H1 (cell line): ENCODE measurements around the gene DCUN1D2. TPM values are rescaled to one million over a fixed set of nuclear protein-coding genes. Genes with fewer than 3 reads are reported as not detected.

Experiments
- CTCF ChIA-PET: fragments of 300-600 bp; sonication (Branson Sonifier 250); formaldehyde crosslinking; loops from one replicate; lab custom pipeline; 2021; ENCODE audit not compliant: partially characterized antibody; lab: Charles Lee
- POLR2A ChIA-PET: fragments of 300-600 bp; sonication (Branson Sonifier 250); formaldehyde crosslinking; loops from one replicate; lab custom pipeline; 2021; ENCODE audit warnings: inconsistent platforms; ENCODE audit not compliant: partially characterized antibody; lab: Charles Lee
- DNase-seq, 2 experiments: peaks; one replicate each; pipeline versions ENCODE4 v3.0.0 to v3.0.0-alpha.2; 2010 to 2022; ENCODE audit warnings: low spot score in 2 of 2, low read depth in 1 of 2, mixed read lengths in 1 of 2
- FAIRE-seq: peaks from 2 replicates; lab custom pipeline; 2011; peaks lifted over from hg19 to GRCh38; lab: Jason Lieb, UNC
- H2AFZ ChIP-seq: 2 replicates; pipeline ENCODE4 v1.8.1; 2012; ENCODE audit warnings: low read length, inconsistent platforms
- H2AK5ac ChIP-seq: 2 replicates; pipeline ENCODE4 v1.6.1; 2013; ENCODE audit warnings: low read depth, low read length
- H2BK120ac ChIP-seq: replicated peaks from 2 replicates; pipeline ENCODE3; 2013; ENCODE audit warnings: low read depth, low read length, inconsistent platforms
- H2BK12ac ChIP-seq: 2 replicates; pipeline ENCODE4 v1.6.1; 2013; ENCODE audit warnings: low read depth, low read length
- H2BK15ac ChIP-seq: 2 replicates; pipeline ENCODE4 v1.6.1; 2013; ENCODE audit warnings: low read length
- H2BK20ac ChIP-seq: 2 replicates; pipeline ENCODE4 v1.6.1; 2013; ENCODE audit warnings: low read length
- H2BK5ac ChIP-seq: 2 replicates; pipeline ENCODE4 v1.6.1; 2013; ENCODE audit warnings: low read depth, low read length
- H3K14ac ChIP-seq: 2 replicates; pipeline ENCODE4 v1.6.1; 2013; ENCODE audit warnings: inconsistent platforms; ENCODE audit not compliant: insufficient read length
- H3K18ac ChIP-seq: 2 replicates; pipeline ENCODE4 v1.6.1; 2013; ENCODE audit warnings: low read length; ENCODE audit errors: extremely low read depth
- H3K23ac ChIP-seq: 2 replicates; pipeline ENCODE4 v1.6.1; 2013; ENCODE audit warnings: inconsistent platforms; ENCODE audit not compliant: insufficient read length
- H3K23me2 ChIP-seq: 2 replicates; pipeline ENCODE4 v1.6.1; 2013; ENCODE audit warnings: low read depth, low read length
- H3K27ac ChIP-seq: 2 replicates; pipeline ENCODE4 v1.6.1; 2011; ENCODE audit warnings: low read depth, low read length, inconsistent platforms
- H3K27me3 ChIP-seq, 4 experiments: replicated peaks in 1 of 4; 1 replicate in 1 of 4; 2 replicates in 3 of 4; pipeline versions ENCODE4 v1.6.1 to v1.8.1; 2011 to 2013; ENCODE audit warnings: low read length in 3 of 4, mild to moderate bottlenecking in 3 of 4, inconsistent platforms in 2 of 4, mixed read lengths in 2 of 4, moderate library complexity in 1 of 4; ENCODE audit not compliant: control insufficient read depth in 3 of 4, insufficient read depth in 3 of 4; ENCODE audit errors: extremely low read depth in 1 of 4
- H3K36me3 ChIP-seq, 4 experiments: 2 replicates each; pipeline versions ENCODE4 v1.6.1 to v1.8.1; 2011 to 2013; ENCODE audit warnings: mild to moderate bottlenecking in 4 of 4, low read length in 3 of 4, moderate library complexity in 2 of 4, control low read depth in 1 of 4, inconsistent platforms in 1 of 4; ENCODE audit not compliant: insufficient read depth in 4 of 4, control insufficient read depth in 2 of 4
- H3K4ac ChIP-seq: replicated peaks from 2 replicates; pipeline ENCODE3; 2013; ENCODE audit warnings: low read length, low read depth, mixed read lengths, inconsistent platforms; ENCODE audit not compliant: insufficient read length
- H3K4me1 ChIP-seq, 4 experiments: replicated peaks in 1 of 4; 1 replicate in 1 of 4; 2 replicates in 3 of 4; pipeline versions ENCODE4 v1.6.1 to v1.8.1; 2011 to 2013; ENCODE audit warnings: low read length in 3 of 4, inconsistent platforms in 2 of 4, mixed read lengths in 1 of 4; ENCODE audit not compliant: insufficient read depth in 4 of 4, control insufficient read depth in 3 of 4
- H3K4me2 ChIP-seq, 2 experiments: 2 replicates each; pipeline versions ENCODE4 v1.6.1 to v1.8.1; 2011 to 2013; ENCODE audit warnings: low read depth in 2 of 2, low read length in 2 of 2, control low read depth in 1 of 2, inconsistent platforms in 1 of 2, mild to moderate bottlenecking in 1 of 2; ENCODE audit not compliant: insufficient read depth in 1 of 2
- H3K4me3 ChIP-seq, 4 experiments: fragments of 200-600, 300-600 bp in 1 of 4; sonication (generic), shearing (Covaris generic), sonication (Bioruptor Twin) in 1 of 4; 2 replicates each; pipeline versions ENCODE4 v1.5.1 to v1.8.1; 2011 to 2016; ENCODE audit warnings: low read length in 4 of 4, low read depth in 3 of 4, control low read depth in 2 of 4, inconsistent platforms in 2 of 4, mild to moderate bottlenecking in 2 of 4, mixed read lengths in 1 of 4, moderate library complexity in 1 of 4; ENCODE audit not compliant: insufficient read depth in 2 of 4; ENCODE audit errors: extremely low read depth in 1 of 4
- H3K56ac ChIP-seq: replicated peaks from 2 replicates; pipeline ENCODE3; 2013; ENCODE audit warnings: low read depth, mild to moderate bottlenecking, mixed read lengths, low read length, inconsistent platforms; ENCODE audit not compliant: insufficient read length
- H3K79me1 ChIP-seq: 2 replicates; pipeline ENCODE4 v1.6.1; 2013; ENCODE audit warnings: low read depth, low read length, control low read depth
- H3K79me2 ChIP-seq, 2 experiments: 2 replicates each; pipeline versions ENCODE4 v1.6.1 to v1.8.1; 2012 to 2013; ENCODE audit warnings: low read length in 2 of 2, mild to moderate bottlenecking in 2 of 2, inconsistent platforms in 1 of 2; ENCODE audit not compliant: insufficient read depth in 2 of 2, control insufficient read depth in 1 of 2
- H3K9ac ChIP-seq, 4 experiments: replicated peaks in 1 of 4; 1 replicate in 1 of 4; 2 replicates in 3 of 4; pipeline versions ENCODE4 v1.6.1 to v1.8.1; 2011 to 2013; ENCODE audit warnings: low read depth in 3 of 4, low read length in 3 of 4, control low read depth in 2 of 4, mild to moderate bottlenecking in 2 of 4, moderate library complexity in 2 of 4, inconsistent platforms in 1 of 4; ENCODE audit errors: extremely low read depth in 1 of 4
- H3K9me3 ChIP-seq, 2 experiments: 2 replicates each; pipeline versions ENCODE4 v1.6.1 to v1.8.1; 2012 to 2013; ENCODE audit warnings: mild to moderate bottlenecking in 2 of 2, moderate library complexity in 2 of 2, control low read depth in 1 of 2, inconsistent platforms in 1 of 2, low read depth in 1 of 2, low read length in 1 of 2, mixed read lengths in 1 of 2; ENCODE audit not compliant: insufficient read depth in 2 of 2
- H4K20me1 ChIP-seq, 2 experiments: replicated peaks in 1 of 2; 2 replicates each; pipeline versions ENCODE3 to v1.8.1; 2011 to 2013; ENCODE audit warnings: inconsistent platforms in 2 of 2, low read length in 2 of 2, mild to moderate bottlenecking in 1 of 2; ENCODE audit not compliant: insufficient read depth in 2 of 2, control insufficient read depth in 1 of 2
- H4K5ac ChIP-seq: 2 replicates; pipeline ENCODE4 v1.6.1; 2013; ENCODE audit warnings: low read length, low read depth, mixed read lengths, inconsistent platforms; ENCODE audit not compliant: insufficient read length
- H4K8ac ChIP-seq: 2 replicates; pipeline ENCODE4 v1.8.0; 2013; ENCODE audit warnings: mild to moderate bottlenecking, moderate library complexity, low read length, inconsistent platforms; ENCODE audit not compliant: insufficient read depth; ENCODE audit errors: extremely low read depth
- H4K91ac ChIP-seq: replicated peaks from 2 replicates; pipeline ENCODE3; 2013; ENCODE audit warnings: low read length, mixed read lengths, inconsistent platforms; ENCODE audit not compliant: insufficient read length
- TEAD4 ChIP-seq: IDR thresholded peaks from 2 replicates; pipeline ENCODE4 v1.6.1; 2012; ENCODE audit warnings: low read depth, low read length, inconsistent platforms, mixed read lengths
- WGBS, 2 experiments: shearing (Covaris generic) in 1 of 2; methylation state at CpG; one replicate each; pipeline versions ENCODE4 v1.1.6 to v1.1.7; 2013 to 2015; ENCODE audit warnings: low lambda C conversion rate in 2 of 2, mixed read lengths in 2 of 2, inconsistent platforms in 1 of 2, low coverage in 1 of 2, missing lambda C conversion rate in 1 of 2; ENCODE audit not compliant: insufficient replicate concordance in 2 of 2, insufficient coverage in 1 of 2, insufficient read length in 1 of 2; ENCODE audit errors: extremely low coverage in 1 of 2, missing lambda C conversion rate in 1 of 2; 5-methylcytosine and 5-hydroxymethylcytosine counted together
- polyA plus RNA-seq, 7 experiments: library from polyadenylated mRNA; depleted of rRNA in 3 of 7; stranded (reverse) in 5 of 7; unstranded in 2 of 7; fragments of >200 nt in 5 of 7; fragments of 200-250 nt in 2 of 7; gene quantifications; 1 replicate in 5 of 7; 2 replicates in 1 of 7; 4 replicates in 1 of 7; pipeline versions ENCODE4 v1.2.1 to v1.2.3, GENCODE V29; 2011 to 2013; ENCODE audit warnings: missing spikeins in 2 of 7, mixed read lengths in 2 of 7
- total RNA-seq: library from RNA; stranded (reverse); fragmentation: NEBNext Ultra II Directional; extraction: Animal tissue kit (Norgen Biotek cat#: 25700); gene quantifications from 2 replicates; pipeline ENCODE4 v1.2.1, GENCODE V29; 2021
- TF ChIP-seq, protein P1 (sequence below), 3 experiments: IDR thresholded peaks; 1 replicate in 2 of 3; 2 replicates in 1 of 3; pipeline versions ENCODE4 v1.5.1 to v1.6.1; 2011; ENCODE audit warnings: low read length in 3 of 3, mild to moderate bottlenecking in 3 of 3, inconsistent platforms in 2 of 3, low read depth in 1 of 3, moderate library complexity in 1 of 3; ENCODE audit not compliant: insufficient read depth in 1 of 3; ENCODE audit errors: control extremely low read depth in 1 of 3

The DCUN1D2 gene
- total and polyA plus RNA-seq, 2 of the 8 experiments (the other 6 are each of a cell fraction or from before 2014, with no cell fraction given): 19.5 to 35.3 TPM

- no peak overlapping the region for H2BK20ac ChIP-seq
- H2BK5ac ChIP-seq: no peak overlapping the region
- TF ChIP-seq TEAD4: no peak
- TF ChIP-seq, protein P1, sequence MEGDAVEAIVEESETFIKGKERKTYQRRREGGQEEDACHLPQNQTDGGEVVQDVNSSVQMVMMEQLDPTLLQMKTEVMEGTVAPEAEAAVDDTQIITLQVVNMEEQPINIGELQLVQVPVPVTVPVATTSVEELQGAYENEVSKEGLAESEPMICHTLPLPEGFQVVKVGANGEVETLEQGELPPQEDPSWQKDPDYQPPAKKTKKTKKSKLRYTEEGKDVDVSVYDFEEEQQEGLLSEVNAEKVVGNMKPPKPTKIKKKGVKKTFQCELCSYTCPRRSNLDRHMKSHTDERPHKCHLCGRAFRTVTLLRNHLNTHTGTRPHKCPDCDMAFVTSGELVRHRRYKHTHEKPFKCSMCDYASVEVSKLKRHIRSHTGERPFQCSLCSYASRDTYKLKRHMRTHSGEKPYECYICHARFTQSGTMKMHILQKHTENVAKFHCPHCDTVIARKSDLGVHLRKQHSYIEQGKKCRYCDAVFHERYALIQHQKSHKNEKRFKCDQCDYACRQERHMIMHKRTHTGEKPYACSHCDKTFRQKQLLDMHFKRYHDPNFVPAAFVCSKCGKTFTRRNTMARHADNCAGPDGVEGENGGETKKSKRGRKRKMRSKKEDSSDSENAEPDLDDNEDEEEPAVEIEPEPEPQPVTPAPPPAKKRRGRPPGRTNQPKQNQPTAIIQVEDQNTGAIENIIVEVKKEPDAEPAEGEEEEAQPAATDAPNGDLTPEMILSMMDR (IDR thresholded peaks at IDR 0.05; ENCODE audit: control extremely low read depth in 1 of 3, insufficient read depth in 1 of 3, low read depth in 1 of 3, low read length in 3 of 3): no peak
- H3K4ac ChIP-seq: no peak overlapping the region
- no peak overlapping the region for H2BK120ac ChIP-seq
- ChIA-PET CTCF (interaction anchor here (0.8 kb wide), 1 partner anchor 10 kb away, joined by 3 read pairs; no protein-coding TSS in a partner anchor), POLR2A (no interaction called here)
- no peak overlapping the region for H4K8ac ChIP-seq
- FAIRE-seq: no peak
- H3K9me3 ChIP-seq: no peaks in the 10 kb centered on the region
- H3K14ac ChIP-seq: no peak overlapping the region
- WGBS, 2 experiments: 91% methylated on average over 21 of the region's 21 CpGs; no CpG with 5 or more reads in 1 of the 2 experiments
- peaks cover 0 to 14% of the 10 kb centered on the region in 2 experiments for H4K20me1 ChIP-seq
- no peaks in the 10 kb centered on the region; a peak in 1 of 4 replicates for H3K79me2 ChIP-seq
- no peak for DNase-seq
- H2BK12ac ChIP-seq: no peak overlapping the region
- H2AFZ ChIP-seq: no peak overlapping the region
- H3K79me1 ChIP-seq: peaks cover 3% of the 10 kb centered on the region
- no peak overlapping the region for H3K18ac ChIP-seq
- no peak overlapping the region for H3K23ac ChIP-seq
- H3K4me3 ChIP-seq: no peak overlapping the region
- H3K9ac ChIP-seq: no peak overlapping the region
- H3K36me3 ChIP-seq: peaks cover 5 to 51% (median 31%) of the 10 kb centered on the region in 4 experiments; a peak in 7 of 8 replicates
- no peaks in the 10 kb centered on the region for H3K27me3 ChIP-seq
- H3K23me2 ChIP-seq: no peaks in the 10 kb centered on the region; the same call in 1 of the 2 replicates
- H3K4me2 ChIP-seq: no peak overlapping the region
- H4K91ac ChIP-seq: no peak overlapping the region
- no peaks in the 10 kb centered on the region for H3K4me1 ChIP-seq
- no peak overlapping the region for H3K56ac ChIP-seq
- no peak overlapping the region for H3K27ac ChIP-seq
- no peak overlapping the region for H2AK5ac ChIP-seq
- H4K5ac ChIP-seq: no peak overlapping the region
- H2BK15ac ChIP-seq: no peak overlapping the region
Observed at GRCh38 chr13:113506871-113507388, 16.4 kb upstream of the DCUN1D2 start.
